K562 (cell line): ENCODE measurements around the gene BPNT1. TPM values are rescaled to one million over a fixed set of nuclear protein-coding genes. Genes with fewer than 3 reads are reported as not detected.
A peak's percentile ranks its signal among the peaks of the same experiment; 100 is the strongest.

Experiments used
- CHCHD3 ChIP-seq: fragments of 250-450 bp; sonication (Bioruptor Pico); IDR thresholded peaks from 2 replicates; pipeline ENCODE4 v2.1.2; 2022; ENCODE audit warnings: mild to moderate bottlenecking
- CHD1 ChIP-seq: fragments of 200-600 bp; sonication (generic); IDR thresholded peaks from one replicate; pipeline ENCODE4 v1.6.1; 2012; ENCODE audit warnings: mild to moderate bottlenecking, moderate library complexity, low read length, inconsistent platforms
- DPF2 ChIP-seq: fragments of 450-650 bp; IDR thresholded peaks from 2 replicates; pipeline ENCODE4 v1.6.1; 2016
- ETV6 ChIP-seq, 3 experiments: fragments of 150-350 bp in 1 of 3; sonication (generic) in 1 of 3; formaldehyde crosslinking in 1 of 3; IDR thresholded peaks; 2 replicates each; pipeline versions ENCODE4 v1.6.1 to v1.8.0; 2014 to 2022; ENCODE audit warnings: borderline replicate concordance in 2 of 3, low read depth in 2 of 3, antibody characterized with exemption in 1 of 3, low read length in 1 of 3, mild to moderate bottlenecking in 1 of 3, missing genetic modification reagents in 1 of 3
- EWSR1 ChIP-seq: fragments of 450-650 bp; IDR thresholded peaks from 2 replicates; pipeline ENCODE4 v1.6.1; 2018; ENCODE audit warnings: borderline replicate concordance, mild to moderate bottlenecking, low read depth, moderate library complexity; ENCODE audit not compliant: partially characterized antibody
- FOXK1 ChIP-seq: sonication (generic); formaldehyde crosslinking; IDR thresholded peaks from 2 replicates; pipeline ENCODE4 v1.8.0; 2022; ENCODE audit warnings: missing genetic modification reagents, mild to moderate bottlenecking, borderline replicate concordance
- KAT7 ChIP-seq: sonication (generic); formaldehyde crosslinking; IDR thresholded peaks from 2 replicates; pipeline ENCODE4 v1.8.0; 2022; ENCODE audit warnings: missing genetic modification reagents, mild to moderate bottlenecking, borderline replicate concordance
- NFRKB ChIP-seq: fragments of 450-650 bp; IDR thresholded peaks from 2 replicates; pipeline ENCODE4 v1.6.1; 2016; ENCODE audit warnings: low read depth
- POLR2A ChIP-seq: fragments of 450-650 bp; conservative IDR thresholded peaks from 2 replicates; pipeline ENCODE4 v1.6.1; 2016
- RUNX1 ChIP-seq: sonication (generic); IDR thresholded peaks from 2 replicates; pipeline ENCODE4 v1.6.1; 2016; ENCODE audit warnings: antibody characterized with exemption, low read depth
- SIX5 ChIP-seq, 2 experiments: IDR thresholded peaks; 2 replicates each; pipeline ENCODE4 v1.6.1; 2011; ENCODE audit warnings: low read length in 2 of 2, borderline replicate concordance in 1 of 2, low read depth in 1 of 2, mild to moderate bottlenecking in 1 of 2, moderate library complexity in 1 of 2; ENCODE audit not compliant: insufficient read depth in 1 of 2
- SMARCB1 ChIP-seq: IDR thresholded peaks from 2 replicates; pipeline ENCODE4 v1.6.1; 2011; ENCODE audit warnings: improper control_type of control experiment, low read depth; ENCODE audit not compliant: insufficient read length
- TAL1 ChIP-seq: fragments of 450-650 bp; IDR thresholded peaks from 2 replicates; pipeline ENCODE4 v1.6.1; 2016; ENCODE audit warnings: mild to moderate bottlenecking
- ZKSCAN8 ChIP-seq: fragments of 200-800 bp; sonication (Bioruptor generic); IDR thresholded peaks from 2 replicates; pipeline ENCODE4 v1.6.1; 2016; ENCODE audit warnings: missing genetic modification characterization, missing compliant biosample characterization
- ZNF232 ChIP-seq: sonication (generic); formaldehyde crosslinking; IDR thresholded peaks from 2 replicates; pipeline ENCODE4 v1.8.0; 2022; ENCODE audit warnings: mild to moderate bottlenecking, missing genetic modification reagents
- ZNF316 ChIP-seq: fragments of 450-650 bp; IDR thresholded peaks from 2 replicates; pipeline ENCODE4 v1.6.1; 2016
- ZSCAN29 ChIP-seq: fragments of 450-650 bp; IDR thresholded peaks from 2 replicates; pipeline ENCODE4 v1.6.1; 2017
- polyA plus RNA-seq, 8 experiments: library from polyadenylated mRNA; depleted of rRNA in 4 of 8; stranded (reverse) in 5 of 8; unstranded in 3 of 8; fragments of >200 nt; fragmentation: Nextera tagmentation in 2 of 8; fragmentation: Illumina TruSeq in 1 of 8; extraction: Ambion mirVana in 2 of 8; extraction: Trizol in 1 of 8; gene quantifications; 2 replicates each; pipeline versions ENCODE4 v1.2.1 to v1.2.3, GENCODE V29; 2011 to 2014; ENCODE audit warnings: inconsistent platforms in 1 of 8, missing spikeins in 1 of 8
- total RNA-seq, 7 experiments: library from RNA; depleted of rRNA in 6 of 7; stranded (reverse); fragments of >200 nt in 6 of 7; fragmentation: Illumina TruSeq in 2 of 7; extraction: Trizol in 2 of 7; gene quantifications; 2 replicates each; pipeline versions ENCODE4 v1.2.1 to v1.2.3, GENCODE V29; 2011 to 2021; ENCODE audit warnings: low replicate concordance in 1 of 7
- TF ChIP-seq, protein P1 (sequence below): fragments of 450-650 bp; formaldehyde crosslinking; IDR thresholded peaks from 2 replicates; pipeline ENCODE4 v1.4.0; 2020; ENCODE audit warnings: mild to moderate bottlenecking, mixed read lengths
- TF ChIP-seq, protein P2 (sequence below): fragments of 250-450 bp; sonication (Bioruptor Pico); IDR thresholded peaks from 2 replicates; pipeline ENCODE4 v1.5.0; 2020; ENCODE audit warnings: mild to moderate bottlenecking, borderline replicate concordance
- TF ChIP-seq, protein P3 (sequence below), 2 experiments: fragments of 450-650 bp; conservative IDR thresholded peaks; 2 replicates each; pipeline ENCODE4 v1.6.1; 2017; ENCODE audit warnings: mild to moderate bottlenecking in 2 of 2, moderate library complexity in 2 of 2
- TF ChIP-seq, protein P4 (sequence below): IDR thresholded peaks from 2 replicates; pipeline ENCODE4 v1.6.1; 2014; ENCODE audit warnings: antibody characterized with exemption

BPNT1 gene
- total and polyA plus RNA-seq, 9 of the 15 experiments (the other 6 are each of a cell fraction or from before 2014, with no cell fraction given) = 30.2 to 73.8 (median 40.5) TPM

DNA sequence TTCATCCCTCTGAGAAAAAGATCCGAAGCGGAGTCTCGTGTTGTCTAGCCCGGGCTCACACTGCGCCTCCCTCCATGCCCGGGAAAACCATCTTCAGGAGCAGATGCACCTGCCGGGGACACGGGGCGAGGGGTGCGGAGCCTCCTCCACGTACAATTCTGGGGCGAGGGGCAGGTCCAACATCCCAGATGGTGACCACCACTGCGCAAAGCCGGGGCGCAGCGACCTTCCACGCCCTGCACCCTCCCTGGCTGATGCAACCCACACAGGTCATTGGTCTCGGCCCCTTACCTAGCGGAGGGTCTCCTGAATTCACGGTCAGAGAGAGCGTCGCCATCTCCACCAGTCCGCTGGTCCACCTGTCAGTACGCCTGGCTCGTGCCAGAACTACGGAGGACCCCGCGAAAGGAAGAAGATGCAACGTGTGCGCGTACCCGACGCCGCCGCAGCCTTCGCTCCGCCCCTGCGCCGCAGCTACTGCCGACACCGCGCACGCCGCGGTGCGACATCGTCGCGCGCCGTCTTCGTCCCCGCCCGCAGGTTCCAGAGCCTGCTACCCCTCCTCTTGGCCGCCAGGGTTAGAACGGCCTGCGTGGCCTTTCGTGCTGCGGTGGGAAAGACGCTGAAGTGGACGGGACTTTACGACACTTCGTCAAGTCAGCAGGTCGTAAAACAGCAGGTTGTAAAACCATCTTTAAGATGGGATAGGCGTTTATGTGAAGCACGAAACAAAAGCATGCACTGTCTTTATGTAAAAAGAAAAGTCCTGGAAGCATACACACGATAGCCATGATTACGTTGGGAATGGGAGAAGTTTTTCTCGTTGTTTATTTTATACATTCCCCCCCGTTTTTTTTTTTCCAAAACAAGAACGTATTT is 43.3 kb downstream of the BPNT1 start, which contains the start of gene EPRS1 (continued):
- TF ChIP-seq, protein P1, sequence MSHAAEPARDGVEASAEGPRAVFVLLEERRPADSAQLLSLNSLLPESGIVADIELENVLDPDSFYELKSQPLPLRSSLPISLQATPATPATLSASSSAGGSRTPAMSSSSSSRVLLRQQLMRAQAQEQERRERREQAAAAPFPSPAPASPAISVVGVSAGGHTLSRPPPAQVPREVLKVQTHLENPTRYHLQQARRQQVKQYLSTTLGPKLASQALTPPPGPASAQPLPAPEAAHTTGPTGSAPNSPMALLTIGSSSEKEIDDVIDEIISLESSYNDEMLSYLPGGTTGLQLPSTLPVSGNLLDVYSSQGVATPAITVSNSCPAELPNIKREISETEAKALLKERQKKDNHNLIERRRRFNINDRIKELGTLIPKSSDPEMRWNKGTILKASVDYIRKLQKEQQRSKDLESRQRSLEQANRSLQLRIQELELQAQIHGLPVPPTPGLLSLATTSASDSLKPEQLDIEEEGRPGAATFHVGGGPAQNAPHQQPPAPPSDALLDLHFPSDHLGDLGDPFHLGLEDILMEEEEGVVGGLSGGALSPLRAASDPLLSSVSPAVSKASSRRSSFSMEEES = no peak
- TF ChIP-seq, protein P2, sequence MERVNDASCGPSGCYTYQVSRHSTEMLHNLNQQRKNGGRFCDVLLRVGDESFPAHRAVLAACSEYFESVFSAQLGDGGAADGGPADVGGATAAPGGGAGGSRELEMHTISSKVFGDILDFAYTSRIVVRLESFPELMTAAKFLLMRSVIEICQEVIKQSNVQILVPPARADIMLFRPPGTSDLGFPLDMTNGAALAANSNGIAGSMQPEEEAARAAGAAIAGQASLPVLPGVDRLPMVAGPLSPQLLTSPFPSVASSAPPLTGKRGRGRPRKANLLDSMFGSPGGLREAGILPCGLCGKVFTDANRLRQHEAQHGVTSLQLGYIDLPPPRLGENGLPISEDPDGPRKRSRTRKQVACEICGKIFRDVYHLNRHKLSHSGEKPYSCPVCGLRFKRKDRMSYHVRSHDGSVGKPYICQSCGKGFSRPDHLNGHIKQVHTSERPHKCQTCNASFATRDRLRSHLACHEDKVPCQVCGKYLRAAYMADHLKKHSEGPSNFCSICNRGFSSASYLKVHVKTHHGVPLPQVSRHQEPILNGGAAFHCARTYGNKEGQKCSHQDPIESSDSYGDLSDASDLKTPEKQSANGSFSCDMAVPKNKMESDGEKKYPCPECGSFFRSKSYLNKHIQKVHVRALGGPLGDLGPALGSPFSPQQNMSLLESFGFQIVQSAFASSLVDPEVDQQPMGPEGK = no peak
- TF ChIP-seq ETV6 (IDR thresholded peaks at IDR 0.05; ENCODE audit: borderline replicate concordance in 1 of 2, low read depth in 2 of 2, low read length in 1 of 2) (peak in 1 of 2 experiments; percentile 22; a peak in 1 of 4 replicates), ETV6 (CRISPR knock-in tag; IDR thresholded peaks at IDR 0.05; ENCODE audit: borderline replicate concordance) (peak; percentile 60; the same call in 1 of the 2 replicates), SIX5 (IDR thresholded peaks at IDR 0.05; ENCODE audit: borderline replicate concordance in 1 of 2, insufficient read depth in 1 of 2, low read depth in 1 of 2, low read length in 2 of 2) (peak in 1 of 2 experiments; percentile 35; a peak in 1 of 4 replicates), KAT7 (CRISPR knock-in tag) (peak; percentile 99; the same call in 1 of the 2 replicates), ZNF316 (peak; percentile 96), DPF2 (peak; percentile 19), ZSCAN29 (peak; percentile 75; the same call in 1 of the 2 replicates), RUNX1 (no peak), CHCHD3 (no peak), TAL1 (no peak), CHD1 (peak; percentile 35), EWSR1 (no peak), POLR2A (peak; percentile 89), NFRKB (peak; percentile 26; the same call in 1 of the 2 replicates), SMARCB1 (no peak), FOXK1 (CRISPR knock-in tag) (peak; percentile 95), ZKSCAN8 (CRISPR knock-in tag) (no peak), ZNF232 (CRISPR knock-in tag) (no peak)
- TF ChIP-seq, protein P3, sequence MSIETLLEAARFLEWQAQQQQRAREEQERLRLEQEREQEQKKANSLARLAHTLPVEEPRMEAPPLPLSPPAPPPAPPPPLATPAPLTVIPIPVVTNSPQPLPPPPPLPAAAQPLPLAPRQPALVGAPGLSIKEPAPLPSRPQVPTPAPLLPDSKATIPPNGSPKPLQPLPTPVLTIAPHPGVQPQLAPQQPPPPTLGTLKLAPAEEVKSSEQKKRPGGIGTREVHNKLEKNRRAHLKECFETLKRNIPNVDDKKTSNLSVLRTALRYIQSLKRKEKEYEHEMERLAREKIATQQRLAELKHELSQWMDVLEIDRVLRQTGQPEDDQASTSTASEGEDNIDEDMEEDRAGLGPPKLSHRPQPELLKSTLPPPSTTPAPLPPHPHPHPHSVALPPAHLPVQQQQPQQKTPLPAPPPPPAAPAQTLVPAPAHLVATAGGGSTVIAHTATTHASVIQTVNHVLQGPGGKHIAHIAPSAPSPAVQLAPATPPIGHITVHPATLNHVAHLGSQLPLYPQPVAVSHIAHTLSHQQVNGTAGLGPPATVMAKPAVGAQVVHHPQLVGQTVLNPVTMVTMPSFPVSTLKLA (conservative IDR thresholded peaks at IDR 0.05) = peak; percentile 92 to 94
- TF ChIP-seq, protein P4, sequence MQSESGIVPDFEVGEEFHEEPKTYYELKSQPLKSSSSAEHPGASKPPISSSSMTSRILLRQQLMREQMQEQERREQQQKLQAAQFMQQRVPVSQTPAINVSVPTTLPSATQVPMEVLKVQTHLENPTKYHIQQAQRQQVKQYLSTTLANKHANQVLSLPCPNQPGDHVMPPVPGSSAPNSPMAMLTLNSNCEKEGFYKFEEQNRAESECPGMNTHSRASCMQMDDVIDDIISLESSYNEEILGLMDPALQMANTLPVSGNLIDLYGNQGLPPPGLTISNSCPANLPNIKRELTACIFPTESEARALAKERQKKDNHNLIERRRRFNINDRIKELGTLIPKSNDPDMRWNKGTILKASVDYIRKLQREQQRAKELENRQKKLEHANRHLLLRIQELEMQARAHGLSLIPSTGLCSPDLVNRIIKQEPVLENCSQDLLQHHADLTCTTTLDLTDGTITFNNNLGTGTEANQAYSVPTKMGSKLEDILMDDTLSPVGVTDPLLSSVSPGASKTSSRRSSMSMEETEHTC = peak; percentile 34; the same call in 1 of the 2 replicates
